NCI-H187 treated with DMSO at 0.1 percent for 48 hours (cell line): ENCODE data around the gene CTSS.

ENCODE experiments used
- DNase-seq: peaks from one replicate; lab custom pipeline; 2025; lab: John Stamatoyannopoulos, UW

CTSS gene

GRCh38 chr1:150696995-150697927 lies 68.3 kb downstream of the CTSS start, which contains the start of gene GOLPH3L:
GOLPH3L (minus strand) TSS chr1:150697154; CDS start chr1:150694838, 2,316 bp downstream.
- DNase-seq, result peak; percentile 100

- DNase-seq, result no peak
Measured at GRCh38 chr1:150696590-150696989, 69.0 kb downstream of the CTSS start.

GRCh38 chr1:150696162-150696561 lies 69.4 kb downstream of the CTSS start:
- no peak for DNase-seq

GRCh38 chr1:150695561-150695960 lies 70.0 kb downstream of the CTSS start:
- DNase-seq, result no peak

DNA sequence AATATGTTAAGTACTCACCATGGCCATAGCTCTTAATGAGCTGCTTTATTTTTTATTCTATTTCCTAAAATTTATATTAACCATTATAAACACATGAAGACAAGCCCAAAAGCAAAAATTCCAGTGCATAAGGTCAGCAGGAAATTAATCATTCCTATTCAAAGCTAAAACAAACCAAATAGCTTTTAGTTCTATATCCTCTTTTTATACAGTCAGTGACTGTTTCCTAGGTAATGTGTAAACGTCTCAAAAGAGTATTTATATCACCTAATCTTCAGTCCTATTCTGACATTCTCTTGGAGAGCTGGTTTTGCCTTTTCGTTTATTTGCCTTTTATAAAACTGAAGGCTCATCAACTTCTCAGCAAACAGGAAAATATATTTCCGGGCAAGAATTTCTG lies 72.9 kb downstream of the CTSS start:
- no peak for DNase-seq

DNA sequence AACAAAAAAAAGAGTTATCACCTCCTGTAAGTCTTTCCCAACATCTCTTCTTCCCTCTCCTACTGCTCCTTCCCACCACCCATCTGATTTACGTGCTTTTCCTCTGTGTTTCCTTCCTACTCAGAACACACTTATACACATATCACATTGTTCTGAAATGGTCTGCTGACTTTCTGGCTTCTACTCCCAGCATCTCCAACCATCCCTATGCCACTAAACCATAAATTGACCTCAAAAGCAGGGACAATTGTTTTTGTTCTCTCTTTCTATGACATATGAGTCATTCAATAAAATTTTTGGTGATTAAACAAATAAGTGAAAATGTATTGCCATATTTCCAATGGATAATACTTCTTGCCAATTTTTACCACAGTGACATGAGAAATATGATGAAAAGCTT lies 76.8 kb downstream of the CTSS start:
- no peak for DNase-seq

GRCh38 chr1:150686275-150686674 lies 79.3 kb downstream of the CTSS start:
- DNase-seq, result no peak

- no peak for DNase-seq
Measured at GRCh38 chr1:150683914-150684313, 81.7 kb downstream of the CTSS start.
